K562 (cell line): ENCODE results near the gene IFI6. TPM values are rescaled to one million over a fixed set of nuclear protein-coding genes. Genes with fewer than 3 reads are reported as not detected.

Experiments
- ATAC-seq: fragments of 200-7000 bp; cut with Tn5 transposase; 3 replicates; pipeline ENCODE4 v1.9.1; 2020; ENCODE audit warnings: moderate library complexity
- BruUV-seq: library from RNA; stranded (reverse); fragments of 400-500 nt; replicated peaks from 2 replicates; lab custom pipeline; 2021; lab: Mats Ljungman, UMichigan
- CTCF ChIA-PET: fragments of 300-600 bp; formaldehyde crosslinking; extraction: SDS; loops from one replicate; lab custom pipeline; 2021; ENCODE audit warnings: low intra/inter-chr PET ratio; lab: Yijun Ruan, JAX
- POLR2A ChIA-PET: fragments of 300-600, 350-650 bp; sonication (Branson Sonifier 250); formaldehyde crosslinking; extraction: SDS; loops from one replicate; lab custom pipeline; 2021; ENCODE audit warnings: antibody characterized with exemption, inconsistent platforms; lab: Yijun Ruan, JAX
- DNase-seq, 4 experiments: peaks; one replicate each; pipeline versions ENCODE4 v3.0.0 to v3.0.0-alpha.2; 2011 to 2018; ENCODE audit warnings: low spot score in 3 of 4, mixed read lengths in 3 of 4; ENCODE audit errors: extremely low read depth in 1 of 4
- FAIRE-seq: peaks from 2 replicates; lab custom pipeline; 2011; peaks lifted over from hg19 to GRCh38; lab: Jason Lieb, UNC
- H2AFZ ChIP-seq: 2 replicates; pipeline ENCODE4 v1.6.0; 2011; ENCODE audit warnings: low read depth, low read length, control low read depth, inconsistent platforms
- H3K27ac ChIP-seq: fragments of 200-600 bp; 3 replicates; pipeline ENCODE4 v1.8.0; 2011; ENCODE audit warnings: low read depth, mild to moderate bottlenecking, control low read depth, inconsistent platforms, low read length, moderate library complexity, mixed read lengths; ENCODE audit errors: extremely low read depth
- H3K27me3 ChIP-seq, 2 experiments: fragments of 300-600 bp in 1 of 2; 2 replicates in 1 of 2; 3 replicates in 1 of 2; pipeline versions ENCODE4 v1.6.0 to v1.8.0; 2011; ENCODE audit warnings: inconsistent platforms in 2 of 2, low read length in 2 of 2, mild to moderate bottlenecking in 1 of 2, mixed read lengths in 1 of 2, moderate library complexity in 1 of 2; ENCODE audit not compliant: control insufficient read depth in 2 of 2, insufficient read depth in 2 of 2
- H3K36me3 ChIP-seq: fragments of 300-600 bp; 3 replicates; pipeline ENCODE4 v1.8.0; 2011; ENCODE audit warnings: mild to moderate bottlenecking, low read length, inconsistent platforms; ENCODE audit not compliant: control insufficient read depth, insufficient read depth
- H3K4me1 ChIP-seq, 2 experiments: fragments of 200-600 bp in 1 of 2; replicated peaks in 1 of 2; 2 replicates in 1 of 2; 3 replicates in 1 of 2; pipeline versions ENCODE4 v1.5.1 to v1.8.0; 2011; ENCODE audit warnings: inconsistent platforms in 2 of 2, low read length in 2 of 2, mild to moderate bottlenecking in 1 of 2, mixed read lengths in 1 of 2, moderate library complexity in 1 of 2; ENCODE audit not compliant: control insufficient read depth in 2 of 2, insufficient read depth in 2 of 2
- H3K4me2 ChIP-seq: 2 replicates; pipeline ENCODE4 v1.6.1; 2011; ENCODE audit warnings: low read length, control low read depth, inconsistent platforms, mixed read lengths; ENCODE audit not compliant: insufficient read depth
- H3K4me3 ChIP-seq: fragments of 200-600 bp; sonication (generic), shearing (Covaris generic); 2 replicates; pipeline ENCODE4 v1.5.1; 2016; ENCODE audit warnings: control low read depth, inconsistent platforms
- H3K79me2 ChIP-seq: fragments of 200-600 bp; 3 replicates; pipeline ENCODE4 v1.8.0; 2011; ENCODE audit warnings: low read length, inconsistent platforms; ENCODE audit not compliant: control insufficient read depth, insufficient read depth
- H3K9ac ChIP-seq, 2 experiments: 2 replicates each; pipeline versions ENCODE4 v1.6.0 to v1.6.1; 2011; ENCODE audit warnings: low read depth in 2 of 2, low read length in 2 of 2, control low read depth in 1 of 2, inconsistent platforms in 1 of 2, mild to moderate bottlenecking in 1 of 2, mixed read lengths in 1 of 2; ENCODE audit not compliant: insufficient read depth in 1 of 2
- H3K9me1 ChIP-seq: one replicate; pipeline ENCODE4 v1.6.0; 2011; ENCODE audit warnings: inconsistent platforms, mild to moderate bottlenecking, low read length, moderate library complexity; ENCODE audit not compliant: control insufficient read depth, insufficient read depth
- H3K9me3 ChIP-seq: replicated peaks from 2 replicates; pipeline ENCODE4 v1.5.1; 2011; ENCODE audit warnings: low read depth, low read length, inconsistent platforms; ENCODE audit not compliant: control insufficient read depth, insufficient read depth
- H4K20me1 ChIP-seq: replicated peaks from 2 replicates; pipeline ENCODE4 v1.6.1; 2011; ENCODE audit warnings: low read length, inconsistent platforms, mixed read lengths; ENCODE audit not compliant: control insufficient read depth, insufficient read depth
- CBX3 ChIP-seq, 2 experiments: IDR thresholded peaks; 1 replicate in 1 of 2; 2 replicates in 1 of 2; pipeline ENCODE4 v1.6.1; 2012; ENCODE audit warnings: inconsistent platforms in 2 of 2, low read length in 2 of 2, borderline replicate concordance in 1 of 2, control low read depth in 1 of 2
- MTA3 ChIP-seq: fragments of 450-650 bp; formaldehyde crosslinking; IDR thresholded peaks from 2 replicates; pipeline ENCODE4 v1.6.1; 2017; ENCODE audit warnings: mild to moderate bottlenecking, borderline replicate concordance
- TRIM28 ChIP-seq: fragments of 450-650 bp; IDR thresholded peaks from 2 replicates; pipeline ENCODE4 v1.6.1; 2017
- VEZF1 ChIP-seq: fragments of 200-800 bp; sonication (Bioruptor generic); IDR thresholded peaks from 2 replicates; pipeline ENCODE4 v1.6.1; 2017; ENCODE audit warnings: missing genetic modification characterization, missing compliant biosample characterization
- ZNF280A ChIP-seq: fragments of 450-650 bp; IDR thresholded peaks from 2 replicates; pipeline ENCODE4 v1.6.1; 2018; ENCODE audit warnings: mild to moderate bottlenecking, low read depth; ENCODE audit not compliant: partially characterized antibody
- WGBS: fragments of 100-300 bp; shearing (Covaris generic); methylation state at CpG from one replicate; pipeline ENCODE4 v1.1.6; 2016; ENCODE audit warnings: low coverage, mixed read lengths; ENCODE audit not compliant: insufficient coverage; ENCODE audit errors: missing lambda C conversion rate; 5-methylcytosine and 5-hydroxymethylcytosine counted together
- in situ Hi-C: fragments of 300-500 bp; cut with MboI; formaldehyde crosslinking; loops from 4 replicates; pipeline ENCODE4 v1.15.0; 2018; ENCODE audit warnings: inconsistent platforms, mixed read lengths
- intact Hi-C: fragments of 100-400 bp; cut with micrococcal nuclease; formaldehyde crosslinking; loops from 2 replicates; pipeline ENCODE4 v1.14.2; 2022
- polyA plus RNA-seq, 8 experiments: library from polyadenylated mRNA; depleted of rRNA in 4 of 8; stranded (reverse) in 5 of 8; unstranded in 3 of 8; fragments of >200 nt; fragmentation: Nextera tagmentation in 2 of 8; fragmentation: Illumina TruSeq in 1 of 8; extraction: Ambion mirVana in 2 of 8; extraction: Trizol in 1 of 8; gene quantifications; 2 replicates each; pipeline versions ENCODE4 v1.2.1 to v1.2.3, GENCODE V29; 2011 to 2014; ENCODE audit warnings: inconsistent platforms in 1 of 8, missing spikeins in 1 of 8
- total RNA-seq, 7 experiments: library from RNA; depleted of rRNA in 6 of 7; stranded (reverse); fragments of >200 nt in 6 of 7; fragmentation: Illumina TruSeq in 2 of 7; extraction: Trizol in 2 of 7; gene quantifications; 2 replicates each; pipeline versions ENCODE4 v1.2.1 to v1.2.3, GENCODE V29; 2011 to 2021; ENCODE audit warnings: low replicate concordance in 1 of 7

Gene IFI6
- total and polyA plus RNA-seq, 9 of the 15 experiments (the other 6 are each of a cell fraction or from before 2014, with no cell fraction given), result 0.17 to 4.5 (median 2.2) TPM

- peaks cover 2% of the 10 kb centered on the region; the same call in 1 of the 2 replicates for H3K9me3 ChIP-seq
- FAIRE-seq (no peak), ATAC-seq (no peak), DNase-seq (no peak)
- peaks cover 6 to 17% of the 10 kb centered on the region in 2 experiments; a peak in 4 of 5 replicates for H3K4me1 ChIP-seq
- H2AFZ ChIP-seq, result no peak overlapping the region
- H3K27me3 ChIP-seq, result no peaks in the 10 kb centered on the region; a peak in 1 of 5 replicates
- WGBS, result 0% methylated on average over 2 of the region's 2 CpGs
- H3K4me2 ChIP-seq, result no peak overlapping the region
- TF ChIP-seq VEZF1 (CRISPR knock-in tag) (no peak), TRIM28 (peak; percentile 49; the same call in 1 of the 2 replicates), MTA3 (no peak), ZNF280A (peak; percentile 32), CBX3 (IDR thresholded peaks at IDR 0.05; ENCODE audit: borderline replicate concordance in 1 of 2, low read length in 2 of 2) (peak in 1 of 2 experiments; percentile 62; a peak in 1 of 3 replicates)
- POLR2A ChIA-PET, result interaction anchor here (0.7 kb wide), 1 partner anchor 118 kb away, joined by 3 read pairs; no protein-coding TSS in a partner anchor
- no peak overlapping the region for H3K9ac ChIP-seq
- no peak overlapping the region for H3K4me3 ChIP-seq
- H3K79me2 ChIP-seq, result no peaks in the 10 kb centered on the region
- CTCF ChIA-PET, result no interaction called here
- in situ Hi-C loops (no loop called here), intact Hi-C loops (no loop called here)
- no peak overlapping the region for H3K27ac ChIP-seq
- H3K36me3 ChIP-seq, result no peaks in the 10 kb centered on the region
- H4K20me1 ChIP-seq, result no peaks in the 10 kb centered on the region
- BruUV-seq, result no TSS peak
- no peaks in the 10 kb centered on the region for H3K9me1 ChIP-seq
These were observed 44.4 kb upstream of the IFI6 start for GRCh38 chr1:27716262-27716895.
